Activated CD8-positive, alpha-beta memory T cell treated with anti-CD3 and anti-CD28 coated beads, Interleukin-2, amount 10 ng/mL, durations not matched to agents 7 days and 5 days (primary cell): ENCODE results near the gene MIPOL1. TPM values are rescaled to one million over a fixed set of nuclear protein-coding genes. Genes with fewer than 3 reads are reported as not detected.

Experiments
- ATAC-seq: fragments of 150-1000 bp; cut with Tn5 transposase; one replicate; pipeline ENCODE4 v1.10.0; 2021; ENCODE audit warnings: moderate library complexity
- CTCF ChIA-PET: fragments of 350-600 bp; sonication (Branson Sonifier 250); formaldehyde crosslinking; loops from one replicate; lab custom pipeline; 2021; ENCODE audit warnings: antibody characterized with exemption; lab: Charles Lee
- DNase-seq: peaks from one replicate; pipeline ENCODE4 v3.0.0-alpha.2; 2020
- H3K27ac Mint-ChIP-seq: one replicate; pipeline ENCODE4 v1.8.0; 2021; ENCODE audit warnings: mild to moderate bottlenecking, mixed read lengths
- H3K27me3 Mint-ChIP-seq: one replicate; pipeline ENCODE4 v1.8.0; 2021; ENCODE audit warnings: mixed read lengths
- H3K36me3 Mint-ChIP-seq: one replicate; pipeline ENCODE4 v1.8.0; 2021; ENCODE audit warnings: mild to moderate bottlenecking, mixed read lengths
- H3K4me1 Mint-ChIP-seq: one replicate; pipeline ENCODE4 v1.8.0; 2021; ENCODE audit warnings: mixed read lengths
- H3K4me3 Mint-ChIP-seq: one replicate; pipeline ENCODE4 v1.8.0; 2021; ENCODE audit warnings: mild to moderate bottlenecking, moderate library complexity, mixed read lengths
- H3K9me3 Mint-ChIP-seq: one replicate; pipeline ENCODE4 v1.8.0; 2022; ENCODE audit warnings: low read depth, mixed read lengths
- total RNA-seq, 2 experiments: library from RNA; stranded (reverse); gene quantifications; one replicate each; pipeline ENCODE4 v1.2.3, GENCODE V29; 2021

MIPOL1 gene
- total RNA-seq, 2 experiments from 2014 or later: not detected

GRCh38 chr14:37599507-37600368, 402.0 kb downstream of the MIPOL1 start:
- Mint-ChIP-seq H3K4me1 (peaks cover 8% of the 10 kb centered on the region), H3K27me3 (peaks cover 75% of the 10 kb centered on the region), H3K36me3 (peaks cover 5% of the 10 kb centered on the region), H3K9me3 (no peaks in the 10 kb centered on the region), H3K4me3 (no peak overlapping the region), H3K27ac (no peak overlapping the region)
- DNase-seq (no peak), ATAC-seq (no peak)
- CTCF ChIA-PET: interaction anchor here (1.1 kb wide), 1 partner anchor 15 kb away, joined by 3 read pairs; no protein-coding TSS in a partner anchor

DNA sequence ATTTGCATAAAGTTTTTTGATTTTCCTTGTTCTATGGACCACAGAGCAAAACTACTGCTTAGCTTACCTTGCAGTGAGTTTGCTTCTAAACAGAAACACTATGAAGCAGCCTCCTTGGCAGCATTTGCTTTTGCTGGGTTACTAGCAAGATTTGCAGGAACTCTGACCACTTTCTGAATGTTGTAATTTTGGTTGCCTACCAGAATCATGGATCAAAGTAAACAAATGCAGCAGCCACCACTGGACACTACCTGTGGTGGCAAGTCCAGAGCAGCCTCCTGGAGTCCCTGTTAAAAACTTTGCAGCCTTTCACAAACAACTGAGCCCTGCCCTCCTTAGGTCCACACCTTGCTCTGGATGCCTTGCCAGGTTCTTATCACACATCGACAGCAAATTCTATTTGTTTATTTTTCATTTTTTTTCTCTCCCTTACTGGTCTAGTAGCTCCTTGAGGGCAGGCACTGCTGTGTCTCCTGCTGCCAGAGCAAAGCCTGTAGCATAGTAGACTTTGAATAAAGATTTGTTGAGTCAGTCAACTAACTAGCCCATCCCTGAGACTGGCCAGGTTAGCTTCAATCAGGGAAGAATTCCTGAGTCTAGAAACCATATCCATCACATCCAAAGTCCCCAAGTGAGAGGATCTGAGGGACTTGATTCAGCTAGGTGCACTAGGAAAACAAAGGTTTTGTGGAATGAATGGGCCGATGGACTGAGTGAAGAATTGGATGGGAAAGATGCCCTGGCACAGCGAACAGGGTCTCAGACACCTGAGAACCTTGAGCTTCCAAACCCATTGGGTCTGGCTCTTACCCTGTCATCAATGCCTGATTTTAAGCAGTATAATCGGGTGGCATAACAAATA, 403.4 kb downstream of the MIPOL1 start:
- no peak for DNase-seq
- peaks cover 5% of the 10 kb centered on the region for H3K36me3 Mint-ChIP-seq
- CTCF ChIA-PET: interaction anchor here (1.1 kb wide), 1 partner anchor 14 kb away, joined by 3 read pairs; no protein-coding TSS in a partner anchor
- no peak overlapping the region for H3K4me3 Mint-ChIP-seq
- ATAC-seq: no peak
- no peak overlapping the region for H3K27ac Mint-ChIP-seq
- H3K4me1 Mint-ChIP-seq: peaks cover 7% of the 10 kb centered on the region
- H3K9me3 Mint-ChIP-seq: no peaks in the 10 kb centered on the region
- H3K27me3 Mint-ChIP-seq: peaks cover 67% of the 10 kb centered on the region

- ATAC-seq (no peak), DNase-seq (no peak)
- Mint-ChIP-seq H3K27me3 (peaks cover 59% of the 10 kb centered on the region), H3K4me1 (peaks cover 4% of the 10 kb centered on the region), H3K27ac (no peak overlapping the region), H3K36me3 (peaks cover 2% of the 10 kb centered on the region), H3K9me3 (no peaks in the 10 kb centered on the region), H3K4me3 (no peak overlapping the region)
- CTCF ChIA-PET: no interaction called here
These were observed 404.1 kb downstream of the MIPOL1 start for GRCh38 chr14:37601865-37602264.

Other genes starting within 250 kb of the MIPOL1 start
- not detected for gene SLC25A21, start 25.3 kb upstream of the MIPOL1 start, total RNA-seq